Keratinocyte (primary cell): ENCODE measurements around the gene MYO10. TPM values are rescaled to one million over a fixed set of nuclear protein-coding genes. Genes with fewer than 3 reads are reported as not detected.

Source experiments
- DNase-seq: peaks from one replicate; pipeline ENCODE4 v3.0.0-alpha.2; 2011; ENCODE audit warnings: low read depth, missing footprints, low spot score
- FAIRE-seq: peaks from 2 replicates; lab custom pipeline; 2011; peaks lifted over from hg19 to GRCh38; lab: Jason Lieb, UNC
- H2AFZ ChIP-seq: 2 replicates; pipeline ENCODE4 v1.6.0; 2012; ENCODE audit warnings: low read length, control low read depth, inconsistent platforms; ENCODE audit not compliant: control insufficient read depth
- H3K27ac ChIP-seq: 2 replicates; pipeline ENCODE4 v1.5.1; 2011; ENCODE audit warnings: low read length; ENCODE audit not compliant: control insufficient read depth, insufficient read depth
- H3K27me3 ChIP-seq: 3 replicates; pipeline ENCODE4 v1.6.0; 2011; ENCODE audit warnings: low read length; ENCODE audit not compliant: control insufficient read depth, insufficient read depth; ENCODE audit errors: extremely low read depth
- H3K36me3 ChIP-seq, 2 experiments: 2 replicates in 1 of 2; 3 replicates in 1 of 2; pipeline ENCODE4 v1.5.1; 2011; ENCODE audit warnings: low read length in 2 of 2, mild to moderate bottlenecking in 1 of 2; ENCODE audit not compliant: control insufficient read depth in 2 of 2, insufficient read depth in 2 of 2; ENCODE audit errors: extremely low read depth in 1 of 2
- H3K4me1 ChIP-seq: 3 replicates; pipeline ENCODE4 v1.5.1; 2011; ENCODE audit warnings: low read length; ENCODE audit not compliant: control insufficient read depth, insufficient read depth; ENCODE audit errors: extremely low read depth
- H3K4me2 ChIP-seq: 3 replicates; pipeline ENCODE4 v1.6.0; 2011; ENCODE audit warnings: low read depth, low read length; ENCODE audit not compliant: control insufficient read depth, insufficient read depth; ENCODE audit errors: extremely low read depth
- H3K4me3 ChIP-seq, 3 experiments: fragments of 200-600 bp in 1 of 3; sonication (generic) in 1 of 3; 2 replicates in 2 of 3; 3 replicates in 1 of 3; pipeline ENCODE4 v1.5.1; 2011 to 2016; ENCODE audit warnings: low read length in 3 of 3, mild to moderate bottlenecking in 3 of 3, control low read depth in 2 of 3, inconsistent platforms in 1 of 3, low read depth in 1 of 3, mixed read lengths in 1 of 3, mixed run types in 1 of 3, moderate library complexity in 1 of 3; ENCODE audit not compliant: control insufficient read depth in 2 of 3, insufficient read depth in 2 of 3; ENCODE audit errors: extremely low read depth in 1 of 3
- H3K79me2 ChIP-seq: 2 replicates; pipeline ENCODE4 v1.6.0; 2012; ENCODE audit warnings: low read length; ENCODE audit not compliant: control insufficient read depth, insufficient read depth
- H3K9ac ChIP-seq: 3 replicates; pipeline ENCODE4 v1.6.0; 2011; ENCODE audit warnings: low read length; ENCODE audit not compliant: control insufficient read depth, insufficient read depth; ENCODE audit errors: extremely low read depth
- H3K9me1 ChIP-seq: 3 replicates; pipeline ENCODE4 v1.6.0; 2011; ENCODE audit warnings: low read length; ENCODE audit not compliant: control insufficient read depth, insufficient read depth; ENCODE audit errors: extremely low read depth
- H3K9me3 ChIP-seq: 2 replicates; pipeline ENCODE4 v1.5.1; 2012; ENCODE audit warnings: low read depth, low read length; ENCODE audit not compliant: control insufficient read depth
- H4K20me1 ChIP-seq: 3 replicates; pipeline ENCODE4 v1.6.0; 2011; ENCODE audit warnings: low read length; ENCODE audit not compliant: control insufficient read depth, insufficient read depth; ENCODE audit errors: extremely low read depth
- CTCF ChIP-seq, 3 experiments: IDR thresholded peaks in 1 of 3; conservative IDR thresholded peaks in 1 of 3; optimal IDR thresholded peaks in 1 of 3; 2 replicates in 2 of 3; 3 replicates in 1 of 3; pipeline versions ENCODE3 to v1.5.1; 2011; ENCODE audit warnings: low read length in 3 of 3, mild to moderate bottlenecking in 3 of 3, moderate library complexity in 2 of 3, control low read depth in 1 of 3, inconsistent platforms in 1 of 3; ENCODE audit not compliant: insufficient read depth in 2 of 3; ENCODE audit errors: extremely low read depth in 1 of 3
- EZH2 ChIP-seq: IDR thresholded peaks from one replicate; pipeline ENCODE4 v1.6.1; 2012; ENCODE audit warnings: inconsistent platforms, mild to moderate bottlenecking, low read length, moderate library complexity
- dilution Hi-C: fragments of 300-500 bp; cut with MboI; formaldehyde crosslinking; loops from one replicate; pipeline ENCODE4 v1.7.0; 2020; ENCODE audit warnings: low sequenced_read_pairs; ENCODE audit not compliant: extremely low pct_ligation_motif_present
- polyA plus RNA-seq, 5 experiments: library from polyadenylated mRNA; depleted of rRNA in 3 of 5; stranded (reverse) in 3 of 5; stranded (forward) in 1 of 5; unstranded in 1 of 5; fragments of >200 nt; gene quantifications; 1 replicate in 1 of 5; 2 replicates in 3 of 5; 3 replicates in 1 of 5; pipeline versions ENCODE4 v1.2.1 to v1.2.3, GENCODE V29; 2011 to 2012; ENCODE audit warnings: missing spikeins in 2 of 5, low read depth in 1 of 5, low replicate concordance in 1 of 5

Gene MYO10
- polyA plus RNA-seq, 1 donor (not counting 4 experiments of a cell fraction or from before 2014, with no cell fraction given): 22.0 TPM

DNA sequence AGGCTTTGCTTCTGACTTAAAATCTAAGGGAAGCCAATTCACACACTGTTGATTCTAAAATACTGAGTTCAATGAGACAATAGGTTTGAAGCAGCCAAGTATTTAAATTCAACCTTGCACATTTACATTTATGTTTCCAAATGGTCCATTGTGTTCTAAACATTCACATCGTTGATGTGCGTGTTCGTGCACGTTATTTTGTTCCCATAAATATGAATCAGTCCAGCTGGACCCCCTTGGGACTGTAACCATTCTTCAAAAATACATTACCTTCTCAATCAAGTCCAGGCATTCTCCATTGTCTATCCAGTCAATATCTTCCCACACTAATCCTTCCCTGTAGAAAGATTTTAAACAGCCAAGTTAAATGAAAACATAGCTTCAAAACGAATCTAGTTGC lies 172.9 kb downstream of the MYO10 start:
- H3K79me2 ChIP-seq: no peaks in the 10 kb centered on the region
- DNase-seq (no peak), FAIRE-seq (no peak)
- H3K36me3 ChIP-seq: peaks cover 33 to 35% of the 10 kb centered on the region in 2 experiments
- H3K9me1 ChIP-seq: no peaks in the 10 kb centered on the region
- H3K9ac ChIP-seq: no peak overlapping the region
- H3K27ac ChIP-seq: no peak overlapping the region
- H3K4me2 ChIP-seq: no peak overlapping the region
- H4K20me1 ChIP-seq: no peaks in the 10 kb centered on the region
- no peak overlapping the region for H2AFZ ChIP-seq
- no peak overlapping the region for H3K4me3 ChIP-seq
- H3K9me3 ChIP-seq: no peaks in the 10 kb centered on the region
- H3K27me3 ChIP-seq: no peaks in the 10 kb centered on the region
- TF ChIP-seq CTCF (optimal IDR thresholded peaks at IDR 0.05 in 1 of 3, IDR thresholded peaks at IDR 0.05 in 1 of 3, conservative IDR thresholded peaks at IDR 0.05 in 1 of 3; ENCODE audit: extremely low read depth in 1 of 3, insufficient read depth in 2 of 3, low read length in 3 of 3) (no peak), EZH2 (no peak)
- dilution Hi-C loops: no loop called here
- H3K4me1 ChIP-seq: no peaks in the 10 kb centered on the region

GRCh38 chr5:16759147-16759773 lies 176.8 kb downstream of the MYO10 start:
- Histone ChIP-seq H3K36me3 (peaks cover 26 to 32% of the 10 kb centered on the region in 2 experiments), H3K79me2 (no peaks in the 10 kb centered on the region), H3K9ac (no peak overlapping the region), H2AFZ (no peak overlapping the region), H3K4me2 (no peak overlapping the region), H3K9me1 (no peaks in the 10 kb centered on the region), H3K27me3 (no peaks in the 10 kb centered on the region), H3K9me3 (no peaks in the 10 kb centered on the region), H4K20me1 (no peaks in the 10 kb centered on the region), H3K4me3 (no peak overlapping the region), H3K27ac (no peak overlapping the region), H3K4me1 (no peaks in the 10 kb centered on the region)
- TF ChIP-seq CTCF (optimal IDR thresholded peaks at IDR 0.05 in 1 of 3, IDR thresholded peaks at IDR 0.05 in 1 of 3, conservative IDR thresholded peaks at IDR 0.05 in 1 of 3; ENCODE audit: extremely low read depth in 1 of 3, insufficient read depth in 2 of 3, low read length in 3 of 3): no peak
- no peak for TF ChIP-seq EZH2
- dilution Hi-C loops: no loop called here
- DNase-seq: no peak
- no peak for FAIRE-seq
